GM18951 (cell line): ENCODE results near the gene RABAC1.
"Not testable (repeated sequence)": the region's sequence is repeated elsewhere in the genome, so short reads cannot be mapped to it uniquely, and the experiment has no call there.

Source experiments
- POLR2A ChIP-seq: IDR thresholded peaks from 4 replicates; pipeline ENCODE4 v1.6.1; 2011; ENCODE audit warnings: mild to moderate bottlenecking; ENCODE audit not compliant: insufficient read length, insufficient read depth; ENCODE audit errors: extremely low read depth
- in situ Hi-C: fragments of 300-500 bp; cut with MboI; formaldehyde crosslinking; loops from one replicate; pipeline ENCODE4 v1.12.0; 2022; ENCODE audit warnings: low sequenced_read_pairs, mixed read lengths, inconsistent platforms; ENCODE audit not compliant: unreplicated experiment

RABAC1 gene

GRCh38 chr19:41918653-41919244, 40.4 kb downstream of the RABAC1 start:
- in situ Hi-C loops: no loop called here
- no peak for TF ChIP-seq POLR2A

- no peak for TF ChIP-seq POLR2A
- in situ Hi-C loops: no loop called here
Observed at GRCh38 chr19:41918095-41918494, 41.0 kb downstream of the RABAC1 start.

- in situ Hi-C loops: no loop called here
- no peak for TF ChIP-seq POLR2A
Observed at GRCh38 chr19:41917676-41918075, 41.4 kb downstream of the RABAC1 start.

- in situ Hi-C loops: no loop called here
- TF ChIP-seq POLR2A: no peak
Observed at GRCh38 chr19:41915776-41916414, 43.2 kb downstream of the RABAC1 start.

- in situ Hi-C loops: no loop called here
Observed at GRCh38 chr19:41915021-41915775, 43.9 kb downstream of the RABAC1 start.

GRCh38 chr19:41914424-41914834, 44.7 kb downstream of the RABAC1 start:
- in situ Hi-C loops: not testable (repeated sequence)

More at GRCh38 chr19:41915021-41915775, 43.9 kb downstream of the RABAC1 start:
- no peak for TF ChIP-seq POLR2A

GRCh38 chr19:41913538-41914423, 45.3 kb downstream of the RABAC1 start:
- no peak for TF ChIP-seq POLR2A
- in situ Hi-C loops: no loop called here

- TF ChIP-seq POLR2A: no peak
Observed at GRCh38 chr19:41912899-41913537, 46.1 kb downstream of the RABAC1 start.

GRCh38 chr19:41911889-41912731, 47.0 kb downstream of the RABAC1 start:
- no peak for TF ChIP-seq POLR2A

More at GRCh38 chr19:41912899-41913537, 46.1 kb downstream of the RABAC1 start:
- in situ Hi-C loops: no loop called here

GRCh38 chr19:41910992-41911888, 47.9 kb downstream of the RABAC1 start:
- in situ Hi-C loops: no loop called here
- TF ChIP-seq POLR2A: no peak

More at GRCh38 chr19:41911889-41912731, 47.0 kb downstream of the RABAC1 start:
- in situ Hi-C loops: no loop called here
